GM12872 (cell line): ENCODE measurements around the gene SLC35E3.

Experiments used
- TF ChIP-seq, protein P1 (sequence below): IDR thresholded peaks from 3 replicates; pipeline ENCODE4 v1.5.1; 2011; ENCODE audit warnings: low read depth, mild to moderate bottlenecking, low read length, moderate library complexity; ENCODE audit not compliant: insufficient read depth

SLC35E3 gene

DNA sequence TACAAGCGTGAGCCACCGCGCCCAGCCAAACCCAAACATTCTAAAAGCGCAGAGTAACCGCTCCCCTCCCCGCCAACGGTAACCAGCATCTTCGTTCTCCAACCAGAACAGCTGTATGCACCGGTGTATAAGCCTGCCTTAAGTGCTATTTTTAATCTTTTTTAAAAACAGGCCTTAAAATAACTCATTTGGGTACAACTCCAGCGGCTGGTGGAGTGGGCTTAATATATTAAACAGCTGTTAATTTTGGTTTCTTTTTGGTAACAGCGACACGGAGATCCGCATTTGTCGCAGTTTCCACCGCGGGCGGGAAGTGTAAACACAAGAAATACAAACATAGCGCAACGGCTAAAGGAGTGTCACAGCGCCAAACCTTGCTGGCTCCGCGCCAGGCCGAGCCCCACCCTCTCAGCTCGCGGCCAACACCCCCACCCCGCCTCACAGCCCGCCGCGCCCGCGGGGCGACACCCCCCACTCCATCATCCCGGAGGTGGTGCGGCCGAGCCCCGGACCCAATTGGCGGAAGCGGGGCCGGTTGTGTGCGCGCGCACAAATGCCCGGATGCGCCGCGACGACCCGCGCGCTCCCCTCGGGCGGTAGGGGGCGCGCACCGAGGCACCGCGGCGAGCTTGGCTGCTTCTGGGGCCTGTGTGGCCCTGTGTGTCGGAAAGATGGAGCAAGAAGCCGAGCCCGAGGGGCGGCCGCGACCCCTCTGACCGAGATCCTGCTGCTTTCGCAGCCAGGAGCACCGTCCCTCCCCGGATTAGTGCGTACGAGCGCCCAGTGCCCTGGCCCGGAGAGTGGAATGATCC is 61.8 kb downstream of the SLC35E3 start, which contains the start of gene MDM2:
TSS of gene MDM2 (plus strand) at position 602 of the 812 bp plus-strand sequence. CDS start 301 bp downstream, outside the sequence.
- TF ChIP-seq, protein P1, sequence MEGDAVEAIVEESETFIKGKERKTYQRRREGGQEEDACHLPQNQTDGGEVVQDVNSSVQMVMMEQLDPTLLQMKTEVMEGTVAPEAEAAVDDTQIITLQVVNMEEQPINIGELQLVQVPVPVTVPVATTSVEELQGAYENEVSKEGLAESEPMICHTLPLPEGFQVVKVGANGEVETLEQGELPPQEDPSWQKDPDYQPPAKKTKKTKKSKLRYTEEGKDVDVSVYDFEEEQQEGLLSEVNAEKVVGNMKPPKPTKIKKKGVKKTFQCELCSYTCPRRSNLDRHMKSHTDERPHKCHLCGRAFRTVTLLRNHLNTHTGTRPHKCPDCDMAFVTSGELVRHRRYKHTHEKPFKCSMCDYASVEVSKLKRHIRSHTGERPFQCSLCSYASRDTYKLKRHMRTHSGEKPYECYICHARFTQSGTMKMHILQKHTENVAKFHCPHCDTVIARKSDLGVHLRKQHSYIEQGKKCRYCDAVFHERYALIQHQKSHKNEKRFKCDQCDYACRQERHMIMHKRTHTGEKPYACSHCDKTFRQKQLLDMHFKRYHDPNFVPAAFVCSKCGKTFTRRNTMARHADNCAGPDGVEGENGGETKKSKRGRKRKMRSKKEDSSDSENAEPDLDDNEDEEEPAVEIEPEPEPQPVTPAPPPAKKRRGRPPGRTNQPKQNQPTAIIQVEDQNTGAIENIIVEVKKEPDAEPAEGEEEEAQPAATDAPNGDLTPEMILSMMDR = peak; percentile 66

DNA sequence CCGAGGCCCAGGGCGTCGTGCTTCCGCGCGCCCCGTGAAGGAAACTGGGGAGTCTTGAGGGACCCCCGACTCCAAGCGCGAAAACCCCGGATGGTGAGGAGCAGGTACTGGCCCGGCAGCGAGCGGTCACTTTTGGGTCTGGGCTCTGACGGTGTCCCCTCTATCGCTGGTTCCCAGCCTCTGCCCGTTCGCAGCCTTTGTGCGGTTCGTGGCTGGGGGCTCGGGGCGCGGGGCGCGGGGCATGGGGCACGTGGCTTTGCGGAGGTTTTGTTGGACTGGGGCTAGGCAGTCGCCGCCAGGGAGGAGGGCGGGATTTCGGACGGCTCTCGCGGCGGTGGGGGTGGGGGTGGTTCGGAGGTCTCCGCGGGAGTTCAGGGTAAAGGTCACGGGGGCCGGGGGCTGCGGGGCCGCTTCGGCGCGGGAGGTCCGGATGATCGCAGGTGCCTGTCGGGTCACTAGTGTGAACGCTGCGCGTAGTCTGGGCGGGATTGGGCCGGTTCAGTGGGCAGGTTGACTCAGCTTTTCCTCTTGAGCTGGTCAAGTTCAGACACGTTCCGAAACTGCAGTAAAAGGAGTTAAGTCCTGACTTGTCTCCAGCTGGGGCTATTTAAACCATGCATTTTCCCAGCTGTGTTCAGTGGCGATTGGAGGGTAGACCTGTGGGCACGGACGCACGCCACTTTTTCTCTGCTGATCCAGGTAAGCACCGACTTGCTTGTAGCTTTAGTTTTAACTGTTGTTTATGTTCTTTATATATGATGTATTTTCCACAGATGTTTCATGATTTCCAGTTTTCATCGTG is 62.6 kb downstream of the SLC35E3 start:
- TF ChIP-seq, protein P1 = no peak

DNA sequence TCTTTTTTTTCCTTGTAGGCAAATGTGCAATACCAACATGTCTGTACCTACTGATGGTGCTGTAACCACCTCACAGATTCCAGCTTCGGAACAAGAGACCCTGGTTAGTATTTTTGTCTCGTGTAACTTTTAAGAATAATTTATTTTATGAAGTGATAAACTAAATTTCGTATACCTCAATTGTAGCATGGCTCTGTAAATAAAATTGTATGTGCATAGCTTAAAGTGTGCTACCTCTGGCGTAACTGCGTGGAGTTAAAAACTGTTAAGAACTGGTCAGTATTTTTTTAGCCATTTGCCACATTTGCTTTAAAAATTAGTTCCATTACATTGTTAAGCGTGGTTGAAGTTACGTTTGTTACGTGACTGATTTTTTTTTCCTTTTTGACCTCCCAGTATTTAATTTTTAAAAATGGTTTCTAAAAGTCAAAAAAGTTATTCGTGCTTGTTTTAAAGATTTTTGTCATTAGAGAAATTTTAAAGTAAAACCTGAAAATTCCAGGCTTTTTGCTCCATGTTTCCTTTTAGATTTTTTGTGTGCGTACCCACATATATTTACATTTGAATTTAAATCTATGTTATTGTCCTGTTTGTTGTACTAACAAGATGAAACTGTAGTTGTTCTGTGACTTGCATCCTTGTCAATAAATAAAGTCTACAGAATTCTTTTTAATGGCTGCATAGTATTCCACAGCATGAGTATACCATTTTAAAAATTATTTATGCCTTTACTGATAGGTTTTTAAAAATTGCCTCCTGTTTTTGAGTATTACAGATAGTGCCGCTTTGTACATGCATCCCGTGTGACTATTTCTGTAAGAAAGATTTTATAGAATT is 63.4 kb downstream of the SLC35E3 start:
- TF ChIP-seq, protein P1 = no peak

DNA sequence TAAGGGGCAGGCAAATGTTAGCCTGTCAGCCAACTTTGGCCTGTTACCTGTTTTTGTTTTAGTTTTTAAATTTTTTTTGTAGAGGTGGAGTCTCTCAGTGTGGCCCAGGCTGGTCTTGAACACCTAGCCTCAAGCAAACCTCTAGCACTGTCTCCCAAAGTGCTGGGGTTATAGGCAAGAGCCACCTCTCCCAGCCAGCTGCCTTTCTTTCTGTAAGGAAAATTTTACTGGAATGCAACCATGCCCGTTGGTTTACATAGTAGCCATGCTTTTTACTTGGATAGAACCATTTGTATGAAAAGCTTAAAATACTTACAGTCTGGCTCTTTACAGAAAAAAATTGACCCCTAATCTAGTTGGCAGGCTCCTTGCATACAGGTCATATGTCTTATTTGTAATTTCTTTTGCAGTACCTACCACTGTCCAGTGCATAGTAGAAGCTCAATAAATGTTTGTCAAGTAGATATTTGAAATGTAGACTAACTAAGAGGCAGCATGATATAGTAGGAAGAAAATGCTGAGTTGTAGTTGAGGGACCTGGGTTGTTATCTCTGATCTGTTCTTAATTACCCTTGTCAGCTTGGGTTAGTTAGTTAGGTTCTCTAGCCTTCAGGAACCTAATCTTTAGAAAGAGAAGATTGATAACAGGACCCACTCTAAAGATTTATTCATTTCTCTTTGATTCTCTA is 66.7 kb downstream of the SLC35E3 start:
- TF ChIP-seq, protein P1 = no peak

DNA sequence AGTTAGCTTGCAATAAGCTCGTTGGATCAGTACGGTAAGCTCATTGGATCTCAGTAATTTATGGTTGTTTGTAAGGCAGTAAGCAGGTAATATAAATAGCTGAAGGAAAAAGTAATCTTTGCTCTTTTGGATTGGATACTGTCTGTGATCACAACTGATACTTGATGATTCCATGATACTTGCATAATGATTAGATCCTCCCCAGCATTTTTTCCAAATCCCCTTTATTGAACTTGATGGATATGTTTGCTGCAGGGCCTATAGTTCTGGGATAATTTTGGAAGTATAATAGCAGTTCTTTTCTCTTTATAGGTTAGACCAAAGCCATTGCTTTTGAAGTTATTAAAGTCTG is 67.2 kb downstream of the SLC35E3 start:
- TF ChIP-seq, protein P1 = no peak

DNA sequence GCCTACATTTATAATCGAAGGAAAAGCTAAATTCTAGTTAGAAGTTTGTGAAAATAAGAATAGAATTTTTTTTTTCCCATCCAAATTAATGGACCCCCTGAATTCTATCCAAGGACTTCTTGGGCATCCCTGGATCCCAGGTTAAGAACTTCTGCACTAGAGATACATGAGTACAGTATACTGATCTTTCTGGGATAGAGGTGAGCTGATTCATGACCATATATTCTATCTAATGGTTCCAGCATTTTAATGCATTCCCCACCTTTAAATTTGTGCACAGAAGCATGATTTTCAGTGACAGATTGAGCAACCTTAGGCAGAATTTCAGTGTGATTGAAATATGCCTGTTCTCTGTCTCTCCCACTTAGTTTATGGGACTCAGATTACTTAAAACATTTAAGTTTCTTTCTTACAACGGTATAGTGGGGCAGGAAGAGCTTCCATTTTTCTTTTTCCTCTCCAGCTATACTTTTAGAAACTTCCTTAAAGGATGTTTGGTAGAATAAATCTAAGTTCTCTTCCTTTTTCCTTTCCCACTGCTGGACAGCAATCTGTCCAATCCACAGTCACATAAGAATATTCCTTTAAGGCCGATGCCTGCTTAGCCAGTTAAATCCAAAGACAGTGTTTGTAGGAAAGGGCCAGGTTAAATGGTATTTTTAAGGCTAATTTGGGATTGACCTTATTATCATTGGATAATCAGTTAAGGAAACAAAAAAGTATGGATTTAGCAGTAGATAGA is 68.7 kb downstream of the SLC35E3 start:
- TF ChIP-seq, protein P1 = no peak
